Body of pancreas (tissue), 2 donors: ENCODE measurements around the gene FRMPD4. TPM values are rescaled to one million over a fixed set of nuclear protein-coding genes. Genes with fewer than 3 reads are reported as not detected.

Source experiments
- small RNA-seq: library from RNA; depleted of rRNA; stranded (forward); fragments of <200 nt; gene quantifications from one replicate; pipeline ENCODE3, GENCODE V24; 2016
- total RNA-seq, 2 donors: library from RNA; depleted of rRNA; stranded (reverse); fragments of >200 nt; gene quantifications; one replicate each; pipeline ENCODE4 v1.1.0, GENCODE V29; 2016

The FRMPD4 gene
- total RNA-seq, 2 donors from 2014 or later, result 0.26 TPM; not detected in 1

Small RNA genes lying within 50 kb of the gene (small RNA-seq; reads per million reads assigned to genes)
- gene AC119619.1, result not detected
- not detected for gene RF00019
- gene RN7SKP290, result not detected
